HL-60/S4 (cell line): ENCODE measurements around the gene AGER.
"Not testable (repeated sequence)": the region's sequence is repeated elsewhere in the genome, so short reads cannot be mapped to it uniquely, and the experiment has no call there.

Experiments used
- in situ Hi-C: fragments of 300-500 bp; cut with MboI; formaldehyde crosslinking; loops from 2 replicates; pipeline ENCODE4 v1.14.3; 2022; ENCODE audit warnings: low sequenced_read_pairs

Gene AGER

GRCh38 chr6:32187725-32188380 lies 3.8 kb upstream of the AGER start:
- in situ Hi-C loops: not testable (repeated sequence)

- in situ Hi-C loops: no loop called here
Observed at GRCh38 chr6:32187009-32187709, 3.1 kb upstream of the AGER start.

- in situ Hi-C loops: not testable (repeated sequence)
Observed at GRCh38 chr6:32186151-32186840, 2.2 kb upstream of the AGER start.

- in situ Hi-C loops: not testable (repeated sequence)
Observed at GRCh38 chr6:32185681-32186131, 1.7 kb upstream of the AGER start.

- in situ Hi-C loops: no loop called here
Observed at GRCh38 chr6:32183483-32184083, 470 bp downstream of the AGER start.

- in situ Hi-C loops: no loop called here
Observed at GRCh38 chr6:32183030-32183429, 1.0 kb downstream of the AGER start.

- in situ Hi-C loops: no loop called here
Observed at GRCh38 chr6:32182555-32182981, 1.5 kb downstream of the AGER start.

- in situ Hi-C loops: no loop called here
Observed at GRCh38 chr6:32181915-32182529, 2.0 kb downstream of the AGER start.

GRCh38 chr6:32181148-32181702 lies 2.8 kb downstream of the AGER start:
- in situ Hi-C loops: no loop called here

GRCh38 chr6:32179766-32180405 lies 4.2 kb downstream of the AGER start:
- in situ Hi-C loops: no loop called here

- in situ Hi-C loops: no loop called here
Observed at GRCh38 chr6:32178547-32179440, 5.3 kb downstream of the AGER start.

GRCh38 chr6:32177788-32178546 lies 6.1 kb downstream of the AGER start, which contains the start of gene RNF5:
Gene RNF5, plus strand, starts transcription at chr6:32178405. Its CDS starts 107 bp downstream, at chr6:32178512.
- in situ Hi-C loops: no loop called here

- in situ Hi-C loops: no loop called here
Observed at GRCh38 chr6:32177183-32177787, 6.8 kb downstream of the AGER start.

GRCh38 chr6:32176476-32177182 lies 7.4 kb downstream of the AGER start:
- in situ Hi-C loops: no loop called here

- in situ Hi-C loops: no loop called here
Observed at GRCh38 chr6:32175711-32176475, 8.2 kb downstream of the AGER start, which contains the start of gene AGPAT1. Gene AGPAT1, minus strand, starts transcription at chr6:32176084. Its CDS starts 4,588 bp downstream, at chr6:32171496.

GRCh38 chr6:32175322-32175710 lies 8.7 kb downstream of the AGER start:
- in situ Hi-C loops: no loop called here
